ENCODE measurements around the gene NHEJ1.

The NHEJ1 gene

GRCh38 chr2:219182331-219183150 lies 21.9 kb upstream of the NHEJ1 start:
- no peak for DNase-seq (ENCODE audit: low read depth)

DNA sequence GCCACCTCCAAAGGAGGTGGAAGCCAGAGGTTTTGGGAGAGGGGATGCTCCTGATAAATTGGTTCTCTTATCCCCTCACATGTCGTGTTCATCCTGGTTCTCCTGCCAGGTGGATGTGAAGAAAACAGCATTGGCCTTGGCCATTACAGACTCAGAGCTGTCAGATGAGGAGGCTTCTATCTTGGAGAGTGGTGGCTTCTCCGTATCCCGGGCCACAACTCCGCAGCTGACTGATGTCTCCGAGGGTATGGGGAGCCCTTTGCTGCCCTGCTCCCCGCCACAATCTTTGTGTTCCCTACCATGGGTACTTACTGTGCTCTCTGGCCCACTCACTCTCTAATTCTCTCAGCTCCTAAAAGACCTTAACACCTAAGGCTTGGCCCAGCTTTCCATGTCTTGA lies 20.9 kb upstream of the NHEJ1 start:
- no peak for DNase-seq (ENCODE audit: low read depth)

- DNase-seq (ENCODE audit: low read depth), result no peak
These were observed 20.3 kb upstream of the NHEJ1 start for GRCh38 chr2:219180961-219181360.

DNA sequence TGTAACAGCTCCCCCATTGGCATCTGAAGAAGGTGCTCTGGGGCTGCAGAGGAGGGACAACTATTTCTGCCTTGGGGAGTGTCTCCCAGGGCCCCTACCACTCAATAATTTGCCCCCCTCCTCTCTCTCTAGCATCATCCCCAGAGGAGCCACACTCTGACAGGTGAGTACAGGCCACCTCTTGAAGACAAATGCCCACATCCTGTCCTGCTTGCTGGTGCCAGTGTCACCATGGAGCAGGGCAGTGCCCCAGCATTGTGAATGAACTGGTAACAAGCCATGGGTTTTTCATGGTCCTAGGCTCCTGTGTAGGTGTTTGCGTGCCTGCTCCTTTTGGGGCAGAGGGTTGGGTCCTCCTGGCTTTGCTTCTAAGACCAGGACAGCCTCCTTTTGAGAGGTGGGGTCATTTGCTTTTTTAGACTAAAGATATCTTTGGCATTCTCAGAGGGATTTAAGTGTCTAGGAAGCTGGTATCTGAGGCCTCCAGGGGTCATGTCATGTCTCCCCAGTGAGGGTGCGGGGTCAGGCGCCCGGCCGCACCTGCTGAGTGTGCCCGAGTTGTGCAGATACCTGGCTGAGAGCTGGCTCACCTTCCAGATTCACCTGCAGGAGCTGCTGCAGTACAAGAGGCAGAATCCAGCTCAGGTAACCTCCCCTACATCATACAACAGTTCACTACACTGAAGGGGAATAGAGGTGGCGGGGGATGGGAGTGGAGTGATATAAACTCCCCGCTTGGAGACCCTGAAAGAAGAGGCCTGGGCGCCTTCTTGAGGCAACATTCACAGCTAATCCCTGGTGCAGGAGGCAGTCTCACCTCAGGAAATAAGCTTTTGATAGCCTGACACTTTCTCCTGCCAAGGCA lies 19.2 kb upstream of the NHEJ1 start:
- no peak for DNase-seq (ENCODE audit: low read depth)

DNA sequence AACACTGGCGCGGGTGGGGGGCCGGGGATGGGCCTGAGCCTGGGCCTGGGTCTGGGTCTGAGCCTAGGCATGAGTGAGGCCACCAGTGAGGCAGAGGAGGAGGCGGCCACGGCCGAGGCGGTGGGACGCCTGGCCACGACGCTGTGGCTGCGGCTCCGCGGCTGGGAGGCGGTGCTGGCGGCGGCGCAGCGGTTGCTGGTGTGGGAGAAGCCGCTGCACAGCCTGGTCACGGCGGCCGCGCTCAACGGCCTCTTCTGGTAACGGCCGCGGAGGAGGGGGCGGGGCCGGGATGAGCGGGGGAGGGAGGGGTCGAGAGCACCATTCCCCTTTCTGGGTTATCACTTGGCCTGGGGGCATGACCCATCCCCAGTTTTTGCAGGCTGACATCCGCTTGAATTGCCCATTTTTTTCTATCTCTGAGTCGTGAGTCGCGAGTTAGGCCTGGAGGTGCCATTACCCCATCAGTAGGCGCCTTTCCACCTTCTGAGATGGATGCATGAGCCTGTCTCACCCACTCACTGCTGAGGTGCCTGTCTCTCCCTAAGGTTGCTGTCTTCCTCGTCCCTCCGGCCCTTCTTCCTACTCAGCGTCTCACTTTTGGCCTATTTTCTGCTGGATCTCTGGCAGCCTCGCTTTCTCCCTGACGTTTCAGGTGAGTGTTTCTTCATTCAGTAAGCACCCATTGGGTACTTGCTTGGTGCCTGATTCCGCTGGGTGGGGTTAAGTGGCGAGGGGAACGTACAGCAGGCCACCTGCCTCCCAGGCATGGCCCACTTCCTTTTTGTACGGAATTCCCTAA lies 18.0 kb upstream of the NHEJ1 start:
- peak; percentile 50 for DNase-seq (ENCODE audit: low read depth)

- peak; percentile 92 for DNase-seq (ENCODE audit: low read depth)
These were observed 17.1 kb upstream of the NHEJ1 start, which contains the start of gene RETREG2 for GRCh38 chr2:219177552-219178376. TSS of gene RETREG2 (plus strand) at chr2:219178275. CDS start at chr2:219178353, 78 bp downstream.

DNA sequence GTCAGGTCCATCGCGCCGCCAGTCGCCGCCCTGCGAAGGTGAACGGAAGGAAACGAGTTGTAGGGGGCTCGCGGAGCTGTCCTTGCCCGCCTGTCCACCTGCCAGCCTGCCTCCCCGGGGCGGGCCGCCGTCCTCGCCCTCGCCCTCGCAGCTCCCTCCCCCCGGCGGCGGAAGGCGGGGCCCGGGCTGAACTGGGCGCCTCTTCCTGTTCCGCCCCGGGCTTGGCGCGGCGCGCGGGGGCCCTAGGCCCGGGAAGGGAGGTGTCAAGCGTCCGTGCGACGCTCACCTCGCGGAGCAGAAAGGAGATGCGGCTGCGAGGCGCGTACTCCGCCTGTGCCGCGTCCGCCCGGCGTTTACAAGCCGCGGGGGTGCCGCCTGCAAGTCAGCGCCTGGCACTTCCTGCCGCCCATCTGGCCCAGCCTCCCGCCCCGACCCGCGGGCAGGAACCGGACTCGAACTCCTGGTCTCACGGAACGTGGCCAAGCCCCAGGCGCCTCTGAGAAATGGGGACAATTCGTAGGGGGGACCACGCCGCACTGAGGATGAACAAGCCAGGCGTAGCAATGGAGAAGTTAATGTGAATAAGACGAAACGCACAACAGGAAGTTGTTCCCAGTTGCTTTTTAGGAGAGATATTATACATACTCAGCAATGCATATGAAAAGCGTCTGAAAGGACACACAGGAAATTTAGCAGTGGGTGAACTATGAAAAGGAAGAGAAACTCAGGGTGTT lies 16.4 kb upstream of the NHEJ1 start, which contains the start of gene CNPPD1:
Gene CNPPD1, minus strand, starts transcription at position 108 of the 734 bp plus-strand sequence. Its CDS starts 97 bp downstream, at position 11.
- peak; percentile 83 for DNase-seq (ENCODE audit: low read depth)

- DNase-seq (ENCODE audit: low read depth), result peak; percentile 60
These were observed 15.6 kb upstream of the NHEJ1 start for GRCh38 chr2:219175928-219176817.

- DNase-seq (ENCODE audit: low read depth), result no peak
These were observed 14.9 kb upstream of the NHEJ1 start for GRCh38 chr2:219175486-219175885.

DNA sequence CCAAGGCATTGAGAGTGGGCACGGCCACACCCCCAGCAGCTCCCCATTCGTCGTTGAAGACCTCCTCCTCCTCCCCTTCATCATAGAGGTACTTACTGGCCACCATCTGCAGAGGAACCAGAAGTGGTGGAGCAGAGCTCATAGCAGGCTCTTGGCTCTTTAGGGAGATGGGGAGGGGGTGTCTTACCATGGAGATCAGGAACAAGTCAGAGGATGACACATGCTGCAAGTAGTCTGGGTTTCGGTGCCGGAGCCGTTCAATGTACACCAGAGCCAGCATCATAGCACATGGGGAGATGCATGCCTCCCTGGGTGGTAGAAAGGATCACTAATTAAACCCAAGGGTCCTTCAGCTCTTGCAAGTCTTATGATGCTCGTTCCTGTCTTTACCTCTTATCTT lies 14.2 kb upstream of the NHEJ1 start:
- no peak for DNase-seq (ENCODE audit: low read depth)

DNA sequence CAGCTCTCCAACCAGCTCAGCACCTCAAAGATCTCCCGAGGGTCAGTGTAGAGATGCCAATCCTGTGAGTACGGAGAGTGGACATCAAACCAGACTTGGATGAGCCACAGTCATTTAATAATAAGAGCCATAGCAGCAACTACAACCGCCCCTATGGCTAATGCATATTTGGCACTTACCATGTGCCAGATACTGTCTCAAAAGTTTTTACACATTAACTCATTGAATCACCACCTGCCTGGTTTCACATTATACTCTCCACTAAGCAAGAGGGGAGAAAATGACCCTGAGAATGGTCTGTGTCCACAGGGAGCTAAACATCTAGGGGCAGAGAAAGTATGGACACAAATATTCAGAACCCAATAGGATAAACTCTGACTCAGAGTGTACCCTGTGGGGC lies 13.5 kb upstream of the NHEJ1 start:
- no peak for DNase-seq (ENCODE audit: low read depth)

GRCh38 chr2:219173176-219173575 lies 12.6 kb upstream of the NHEJ1 start:
- no peak for DNase-seq (ENCODE audit: low read depth)

GRCh38 chr2:219172231-219173154 lies 11.9 kb upstream of the NHEJ1 start:
- DNase-seq (ENCODE audit: low read depth), result no peak

DNA sequence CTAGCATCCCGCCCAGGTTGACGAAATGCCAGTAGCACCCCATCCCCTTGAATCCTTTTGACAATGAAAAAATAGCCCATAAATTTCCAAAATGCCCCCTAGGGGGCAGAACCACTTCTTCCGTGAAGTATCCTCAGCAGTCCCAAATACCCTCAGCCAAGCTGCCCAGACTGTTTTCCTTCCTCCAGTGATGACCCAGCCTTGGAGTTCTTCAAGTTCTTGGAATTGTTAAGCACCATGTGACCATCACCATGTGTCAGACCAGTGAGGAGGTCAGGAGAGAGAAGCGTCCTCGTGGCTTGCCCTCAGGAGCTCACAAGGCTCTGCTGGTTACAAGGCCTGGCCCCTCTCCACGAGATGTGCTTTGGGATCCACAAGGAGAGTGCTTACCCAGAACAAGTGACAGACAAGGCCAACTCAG lies 10.6 kb upstream of the NHEJ1 start:
- peak; percentile 96 for DNase-seq (ENCODE audit: low read depth)

DNA sequence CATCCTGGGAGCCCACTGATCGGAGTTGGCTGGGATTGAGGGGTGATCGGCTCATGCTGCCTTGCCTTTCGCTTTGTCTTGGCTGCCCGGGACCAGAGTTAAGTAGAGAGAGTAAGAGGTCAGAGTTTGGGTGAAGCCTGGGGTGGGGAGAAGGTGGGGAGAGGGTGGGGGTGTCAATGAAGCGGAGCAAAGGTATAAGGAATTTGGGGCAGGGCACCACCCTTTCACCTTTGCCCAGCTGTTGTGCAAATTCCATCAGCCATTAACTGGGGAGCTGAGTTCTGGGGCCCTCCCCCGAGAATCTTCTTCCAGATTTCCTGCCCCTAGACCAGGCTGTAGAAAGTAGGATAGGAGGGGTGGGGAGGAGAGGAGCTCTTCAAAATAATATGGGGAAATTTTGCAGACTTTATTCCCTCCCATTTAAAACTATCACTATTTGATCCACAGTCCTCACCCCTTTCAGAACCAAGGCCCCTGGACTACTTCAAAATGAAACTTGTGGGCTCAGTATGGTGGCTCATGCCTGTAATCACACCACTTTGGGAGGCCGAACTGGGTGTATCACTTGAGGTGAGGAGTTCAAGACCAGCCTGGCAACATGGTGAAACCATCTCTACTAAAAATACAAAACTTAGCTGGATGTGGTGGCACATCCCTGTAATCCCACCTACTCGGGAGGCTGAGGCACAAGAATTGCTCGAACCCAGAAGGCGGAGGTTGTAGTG lies 9.5 kb upstream of the NHEJ1 start, which contains the start of gene SLC23A3:
Gene SLC23A3, minus strand, starts transcription at position 100 of the 725 bp plus-strand sequence. Its CDS starts 45 bp downstream, at position 55.
- no peak for DNase-seq (ENCODE audit: low read depth)

GRCh38 chr2:219168932-219169331 lies 8.3 kb upstream of the NHEJ1 start:
- no peak for DNase-seq (ENCODE audit: low read depth)

- DNase-seq (ENCODE audit: low read depth), result no peak
These were observed 7.9 kb upstream of the NHEJ1 start for GRCh38 chr2:219168526-219168925.

Data from EH (cell line).